ENCODE data around the gene AUNIP.

The AUNIP gene

GRCh38 chr1:25871704-25872494 lies 12.6 kb upstream of the AUNIP start:
- no peak for TF ChIP-seq CTCF (conservative IDR thresholded peaks at IDR 0.05)

GRCh38 chr1:25871086-25871703 lies 11.9 kb upstream of the AUNIP start:
- peak overlapping the region; percentile 97; the same call in 1 of the 2 replicates for H3K27ac ChIP-seq
- no peak for TF ChIP-seq CTCF (conservative IDR thresholded peaks at IDR 0.05)

More at GRCh38 chr1:25871704-25872494, 12.6 kb upstream of the AUNIP start:
- peak overlapping the region; percentile 97 for H3K27ac ChIP-seq

- no peak for TF ChIP-seq CTCF (conservative IDR thresholded peaks at IDR 0.05)
- peak overlapping the region; percentile 97 for H3K27ac ChIP-seq
These were observed 11.4 kb upstream of the AUNIP start for GRCh38 chr1:25870614-25871013.

- peak overlapping the region; percentile 97 for H3K27ac ChIP-seq
- TF ChIP-seq CTCF (conservative IDR thresholded peaks at IDR 0.05) = no peak
These were observed 10.8 kb upstream of the AUNIP start for GRCh38 chr1:25869909-25870606.

GRCh38 chr1:25867210-25867991 lies 8.1 kb upstream of the AUNIP start:
- peak overlapping the region; percentile 97 for H3K27ac ChIP-seq
- no peak for TF ChIP-seq CTCF (conservative IDR thresholded peaks at IDR 0.05)

GRCh38 chr1:25866288-25866687 lies 7.0 kb upstream of the AUNIP start:
- peak overlapping the region; percentile 97 for H3K27ac ChIP-seq
- TF ChIP-seq CTCF (conservative IDR thresholded peaks at IDR 0.05) = no peak
